CD4-positive, alpha-beta T cell (primary cell): ENCODE data around the gene ZNF519. TPM values are rescaled to one million over a fixed set of nuclear protein-coding genes. Genes with fewer than 3 reads are reported as not detected.
"Not testable (repeated sequence)": the region's sequence is repeated elsewhere in the genome, so short reads cannot be mapped to it uniquely, and the experiment has no call there.

ENCODE experiments used
- ATAC-seq: fragments of 200-7000 bp; cut with Tn5 transposase; one replicate; pipeline ENCODE4 v1.10.0; 2022; ENCODE audit warnings: mild to moderate bottlenecking; ENCODE audit not compliant: poor library complexity
- CTCF ChIA-PET: fragments of 350-600 bp; sonication (Branson Sonifier 250); formaldehyde crosslinking; loops from one replicate; lab custom pipeline; 2021; ENCODE audit warnings: antibody characterized with exemption, inconsistent platforms; lab: Charles Lee
- POLR2A ChIA-PET: fragments of 350-600 bp; sonication (Branson Sonifier 250); formaldehyde crosslinking; loops from one replicate; lab custom pipeline; 2021; ENCODE audit warnings: antibody characterized with exemption, inconsistent platforms; lab: Charles Lee
- DNase-seq, 14 experiments: peaks; one replicate each; pipeline ENCODE4 v3.0.0-alpha.2; 2013 to 2020; ENCODE audit warnings: mixed read lengths in 2 of 14
- H3K27ac ChIP-seq, 2 donors: one replicate each; pipeline versions ENCODE4 v1.5.1 to v1.7.0; 2013; ENCODE audit warnings: low read length in 2 of 2, low read depth in 1 of 2, mild to moderate bottlenecking in 1 of 2
- H3K27me3 ChIP-seq, 2 experiments: 1 replicate in 1 of 2; 2 replicates in 1 of 2; pipeline versions ENCODE4 v1.6.1 to v1.7.0; 2013; ENCODE audit warnings: low read length in 2 of 2, control low read depth in 1 of 2, mild to moderate bottlenecking in 1 of 2, moderate library complexity in 1 of 2; ENCODE audit not compliant: insufficient read depth in 2 of 2, control insufficient read depth in 1 of 2
- H3K36me3 ChIP-seq: one replicate; pipeline ENCODE4 v1.6.1; 2013; ENCODE audit warnings: low read length, control low read depth; ENCODE audit not compliant: insufficient read depth
- H3K4me1 ChIP-seq: one replicate; pipeline ENCODE4 v1.6.1; 2013; ENCODE audit warnings: low read length, control low read depth; ENCODE audit not compliant: insufficient read depth
- H3K4me3 ChIP-seq: one replicate; pipeline ENCODE4 v1.5.1; 2013; ENCODE audit warnings: mild to moderate bottlenecking, low read length, moderate library complexity
- H3K9me3 ChIP-seq, 2 experiments: 1 replicate in 1 of 2; 2 replicates in 1 of 2; pipeline versions ENCODE4 v1.6.1 to v1.7.0; 2013; ENCODE audit warnings: low read length in 2 of 2, mild to moderate bottlenecking in 2 of 2, control low read depth in 1 of 2, moderate library complexity in 1 of 2; ENCODE audit not compliant: control insufficient read depth in 1 of 2, insufficient read depth in 1 of 2
- H3K27ac Mint-ChIP-seq: one replicate; pipeline ENCODE4 v1.8.0; 2020; ENCODE audit warnings: mixed read lengths
- H3K27me3 Mint-ChIP-seq: one replicate; pipeline ENCODE4 v1.8.0; 2021; ENCODE audit warnings: mixed read lengths
- H3K36me3 Mint-ChIP-seq: one replicate; pipeline ENCODE4 v1.8.0; 2021; ENCODE audit warnings: low read depth, mixed read lengths
- H3K4me1 Mint-ChIP-seq: one replicate; pipeline ENCODE4 v1.8.0; 2021; ENCODE audit warnings: low read depth, mixed read lengths
- H3K4me3 Mint-ChIP-seq: one replicate; pipeline ENCODE4 v1.8.0; 2020; ENCODE audit warnings: mild to moderate bottlenecking, mixed read lengths
- H3K9me3 Mint-ChIP-seq: one replicate; pipeline ENCODE4 v1.8.0; 2020; ENCODE audit warnings: mixed read lengths
- CTCF ChIP-seq: fragments of 200-600 bp; IDR thresholded peaks from one replicate; pipeline ENCODE4 v1.8.0; 2022; ENCODE audit warnings: antibody characterized with exemption, mild to moderate bottlenecking
- intact Hi-C, 2 experiments: fragments of 100-400 bp; cut with DNase I in 1 of 2; cut with micrococcal nuclease in 1 of 2; formaldehyde crosslinking; loops; one replicate each; pipeline versions ENCODE4 v1.15.1 to v1.9.0; 2023 to 2025; cut with DNase I, micrococcal nuclease
- total RNA-seq, 174 experiments: library from RNA in 2 of 174; stranded (reverse) in 2 of 174; gene quantifications; one replicate each; pipeline ENCODE4 v1.2.3 and lab custom pipeline; 2021 to 2026

Gene ZNF519
- total RNA-seq, 2 experiments from 2014 or later: 8.3 to 10.4 TPM

GRCh38 chr18:14147935-14148865 is 16.0 kb upstream of the ZNF519 start:
- H3K4me3 ChIP-seq, H3K27me3 ChIP-seq, H3K4me3 Mint-ChIP-seq, H3K36me3 ChIP-seq, H3K27ac ChIP-seq, CTCF ChIA-PET, intact Hi-C loops, POLR2A ChIA-PET, ATAC-seq, H3K27ac Mint-ChIP-seq, H3K4me1 Mint-ChIP-seq, H3K9me3 ChIP-seq, H3K36me3 Mint-ChIP-seq, H3K27me3 Mint-ChIP-seq, H3K9me3 Mint-ChIP-seq, DNase-seq, H3K4me1 ChIP-seq: not testable (repeated sequence)

DNA sequence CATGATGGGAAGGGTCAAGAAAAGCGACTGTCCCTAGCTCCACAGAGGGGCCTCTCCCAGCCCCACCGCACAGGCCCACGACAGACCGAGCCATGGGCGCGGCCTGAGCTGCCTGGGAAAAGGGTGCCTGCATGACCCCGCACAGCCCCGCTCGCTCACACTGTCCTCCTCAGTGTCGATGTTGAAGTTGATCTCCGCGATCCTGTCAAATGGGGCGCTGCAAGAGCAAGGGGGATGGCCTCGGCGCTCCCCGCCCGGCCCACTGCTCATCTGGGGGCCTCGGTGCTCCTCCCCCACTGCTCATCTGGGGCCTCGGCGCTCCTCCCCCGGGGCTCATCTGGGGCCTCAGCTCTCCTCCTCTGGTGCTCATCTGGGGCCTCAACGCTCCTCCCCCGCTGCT is 14.5 kb upstream of the ZNF519 start:
- H3K4me3 Mint-ChIP-seq, POLR2A ChIA-PET, H3K36me3 ChIP-seq, H3K36me3 Mint-ChIP-seq, H3K4me1 ChIP-seq, H3K4me1 Mint-ChIP-seq, DNase-seq, H3K9me3 ChIP-seq, intact Hi-C loops, H3K9me3 Mint-ChIP-seq, CTCF ChIA-PET, H3K4me3 ChIP-seq, H3K27ac Mint-ChIP-seq, ATAC-seq, H3K27ac ChIP-seq, H3K27me3 Mint-ChIP-seq, H3K27me3 ChIP-seq: not testable (repeated sequence)

DNA sequence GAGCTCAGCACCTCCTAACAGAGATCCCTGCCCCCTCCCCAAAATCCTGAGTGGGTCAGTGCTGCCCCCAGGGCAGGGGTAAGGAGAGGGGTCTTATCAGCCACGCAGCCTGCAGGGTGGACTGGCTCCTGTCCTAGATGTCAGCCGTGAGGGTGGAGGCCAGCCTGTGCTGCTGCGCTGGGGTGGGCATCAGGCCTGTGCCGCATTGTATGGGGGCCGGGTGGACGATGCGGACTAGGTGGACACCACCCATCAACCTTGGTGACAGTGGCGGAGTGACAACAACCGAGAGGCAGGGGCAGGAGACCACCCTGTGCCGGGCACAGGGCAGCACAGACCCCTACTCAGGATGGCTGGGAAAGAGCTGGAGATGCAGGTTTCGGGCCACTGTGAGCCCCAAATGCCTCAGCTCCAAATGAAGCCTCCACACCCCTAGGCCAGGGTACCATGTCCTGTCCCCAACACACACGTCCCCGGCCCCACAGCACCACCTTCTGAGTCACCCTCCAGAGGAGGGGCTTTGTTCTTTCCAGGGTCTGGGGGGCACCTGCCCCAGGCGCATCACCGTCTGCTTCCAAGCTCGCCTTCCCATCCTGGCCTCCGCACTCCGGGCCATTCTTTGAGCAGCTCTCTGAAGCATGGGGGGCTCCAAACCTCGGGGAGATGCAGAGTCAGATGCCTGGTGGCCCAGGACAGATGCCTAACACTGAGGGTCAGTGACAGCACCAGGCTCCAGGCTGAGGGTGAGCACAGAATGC is 13.5 kb upstream of the ZNF519 start:
- H3K27me3 ChIP-seq, H3K36me3 Mint-ChIP-seq, H3K27me3 Mint-ChIP-seq, H3K4me1 Mint-ChIP-seq, ATAC-seq, H3K4me1 ChIP-seq, H3K27ac Mint-ChIP-seq, H3K4me3 Mint-ChIP-seq, intact Hi-C loops, H3K36me3 ChIP-seq, H3K9me3 Mint-ChIP-seq, POLR2A ChIA-PET, CTCF ChIA-PET, H3K27ac ChIP-seq, H3K9me3 ChIP-seq, H3K4me3 ChIP-seq: not testable (repeated sequence)
- peak in 1 of 14 experiments; percentile 5 for DNase-seq

DNA sequence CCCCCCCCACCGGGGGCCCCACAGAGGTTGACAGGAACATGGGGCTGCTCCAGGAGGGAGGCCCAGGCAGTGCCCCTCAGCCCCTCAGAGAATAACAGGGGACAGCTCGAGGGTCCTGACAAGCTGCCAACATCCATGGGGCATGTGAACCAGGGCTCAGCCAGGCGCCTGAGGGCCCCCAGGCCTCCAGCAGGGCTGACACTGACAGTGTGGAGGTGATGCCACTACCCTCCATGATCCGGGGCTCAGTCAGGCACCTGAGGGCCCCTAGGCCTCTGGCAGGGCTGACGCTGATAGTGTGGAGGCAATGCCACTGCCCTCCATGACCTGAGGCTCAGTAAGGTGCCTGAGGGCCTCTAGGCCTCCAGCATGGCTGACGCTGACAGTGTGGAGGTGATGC is 12.8 kb upstream of the ZNF519 start:
- H3K27ac ChIP-seq, H3K4me3 ChIP-seq, H3K4me1 ChIP-seq, H3K36me3 Mint-ChIP-seq, H3K36me3 ChIP-seq, H3K4me1 Mint-ChIP-seq, ATAC-seq, H3K27me3 ChIP-seq, H3K9me3 ChIP-seq, intact Hi-C loops, H3K4me3 Mint-ChIP-seq, H3K27ac Mint-ChIP-seq, CTCF ChIA-PET, H3K27me3 Mint-ChIP-seq, POLR2A ChIA-PET, H3K9me3 Mint-ChIP-seq, DNase-seq: not testable (repeated sequence)

GRCh38 chr18:14144628-14144895 is 12.3 kb upstream of the ZNF519 start:
- DNase-seq (no peak), ATAC-seq (no peak)
- H3K4me1 Mint-ChIP-seq: no peaks in the 10 kb centered on the region
- no peaks in the 10 kb centered on the region for H3K9me3 ChIP-seq
- no peak overlapping the region for H3K27ac Mint-ChIP-seq
- TF ChIP-seq CTCF: no peak
- H3K27ac ChIP-seq: no peak overlapping the region
- no peaks in the 10 kb centered on the region for H3K27me3 Mint-ChIP-seq
- H3K4me3 ChIP-seq: no peak overlapping the region
- no peaks in the 10 kb centered on the region for H3K9me3 Mint-ChIP-seq
- intact Hi-C loops: no loop called here
- H3K36me3 Mint-ChIP-seq: no peaks in the 10 kb centered on the region
- H3K4me1 ChIP-seq: no peaks in the 10 kb centered on the region
- H3K4me3 Mint-ChIP-seq: no peak overlapping the region
- H3K27me3 ChIP-seq: no peaks in the 10 kb centered on the region
- ChIA-PET CTCF (no interaction called here), POLR2A (no interaction called here)
- no peaks in the 10 kb centered on the region for H3K36me3 ChIP-seq

GRCh38 chr18:14143871-14144627 is 11.8 kb upstream of the ZNF519 start:
- H3K9me3 ChIP-seq, H3K27ac ChIP-seq, DNase-seq, CTCF ChIA-PET, H3K4me1 Mint-ChIP-seq, H3K27me3 Mint-ChIP-seq, intact Hi-C loops, POLR2A ChIA-PET, H3K36me3 Mint-ChIP-seq, ATAC-seq, H3K4me3 ChIP-seq, H3K36me3 ChIP-seq, H3K4me1 ChIP-seq, H3K9me3 Mint-ChIP-seq, H3K4me3 Mint-ChIP-seq, H3K27ac Mint-ChIP-seq, H3K27me3 ChIP-seq: not testable (repeated sequence)
